B cell (primary cell): ENCODE results near the gene CUEDC2. TPM values are rescaled to one million over a fixed set of nuclear protein-coding genes. Genes with fewer than 3 reads are reported as not detected.

Experiments used
- ATAC-seq: fragments of 200-7000 bp; cut with Tn5 transposase; one replicate; pipeline ENCODE4 v1.10.0; 2021; ENCODE audit warnings: low read depth, mild to moderate bottlenecking, moderate number of reproducible peaks, moderate library complexity
- CTCF ChIA-PET: fragments of 350-600 bp; sonication (Branson Sonifier 250); formaldehyde crosslinking; loops from one replicate; lab custom pipeline; 2021; ENCODE audit warnings: antibody characterized with exemption, inconsistent platforms; lab: Charles Lee
- POLR2A ChIA-PET: fragments of 350-600 bp; sonication (Branson Sonifier 250); formaldehyde crosslinking; loops from one replicate; lab custom pipeline; 2021; ENCODE audit warnings: antibody characterized with exemption; lab: Charles Lee
- DNase-seq: peaks from one replicate; pipeline ENCODE4 v3.0.0; 2013
- H2AFZ ChIP-seq: 2 replicates; pipeline ENCODE4 v1.6.1; 2012; ENCODE audit warnings: mild to moderate bottlenecking, low read depth, low read length; ENCODE audit not compliant: insufficient read depth, poor library complexity, severe bottlenecking
- H3K27ac ChIP-seq, 2 donors: 1 replicate in 1 of 2; 2 replicates in 1 of 2; pipeline ENCODE4 v1.5.1; 2012 to 2013; ENCODE audit warnings: low read length in 2 of 2, mild to moderate bottlenecking in 2 of 2, moderate library complexity in 1 of 2
- H3K27me3 ChIP-seq, 4 experiments: fragments of 200-600 bp in 1 of 4; sonication (generic) in 1 of 4; replicated peaks in 1 of 4; 1 replicate in 2 of 4; 2 replicates in 2 of 4; pipeline versions ENCODE4 v1.6.1 to v1.7.0; 2013 to 2016; ENCODE audit warnings: low read length in 3 of 4, mild to moderate bottlenecking in 2 of 4, mixed read lengths in 1 of 4, moderate library complexity in 1 of 4; ENCODE audit not compliant: insufficient read depth in 4 of 4, control insufficient read depth in 3 of 4; ENCODE audit errors: control extremely low read depth in 1 of 4
- H3K36me3 ChIP-seq, 2 experiments: replicated peaks in 1 of 2; 1 replicate in 1 of 2; 2 replicates in 1 of 2; pipeline versions ENCODE4 v1.6.1 to v1.7.1; 2013; ENCODE audit warnings: low read length in 1 of 2; ENCODE audit not compliant: insufficient read depth in 2 of 2, control insufficient read depth in 1 of 2; ENCODE audit errors: control extremely low read depth in 1 of 2, extremely low read depth in 1 of 2
- H3K4me1 ChIP-seq, 2 donors: fragments of 200-600 bp in 1 of 2; sonication (generic) in 1 of 2; 1 replicate in 1 of 2; 2 replicates in 1 of 2; pipeline versions ENCODE4 v1.5.1 to v1.6.1; 2013 to 2017; ENCODE audit warnings: low read length in 2 of 2; ENCODE audit not compliant: control insufficient read depth in 2 of 2, insufficient read depth in 2 of 2
- H3K4me2 ChIP-seq: replicated peaks from 2 replicates; pipeline ENCODE3; 2012; ENCODE audit warnings: mild to moderate bottlenecking, low read depth, low read length; ENCODE audit not compliant: poor library complexity, severe bottlenecking
- H3K4me3 ChIP-seq, 5 experiments: fragments of 200-600 bp in 1 of 5; sonication (generic) in 1 of 5; 1 replicate in 3 of 5; 2 replicates in 2 of 5; pipeline versions ENCODE4 v1.5.1 to v1.7.0; 2011 to 2016; ENCODE audit warnings: low read length in 4 of 5, mild to moderate bottlenecking in 4 of 5, low read depth in 2 of 5, control low read depth in 1 of 5, moderate library complexity in 1 of 5; ENCODE audit not compliant: insufficient read depth in 1 of 5; ENCODE audit errors: control extremely low read depth in 1 of 5, extremely low read depth in 1 of 5
- H3K79me2 ChIP-seq: fragments of 200-600 bp; sonication (generic); one replicate; pipeline ENCODE4 v1.6.0; 2016; ENCODE audit warnings: low read length; ENCODE audit not compliant: control insufficient read depth, insufficient read depth
- H3K9ac ChIP-seq: fragments of 200-600 bp; sonication (generic); 2 replicates; pipeline ENCODE4 v1.6.1; 2017; ENCODE audit warnings: mild to moderate bottlenecking, low read length, moderate library complexity
- H3K9me3 ChIP-seq, 3 donors: one replicate each; pipeline versions ENCODE4 v1.6.1 to v1.7.1; 2013; ENCODE audit warnings: low read length in 2 of 3; ENCODE audit not compliant: control insufficient read depth in 2 of 3, insufficient read depth in 1 of 3; ENCODE audit errors: control extremely low read depth in 1 of 3
- H4K20me1 ChIP-seq: 2 replicates; pipeline ENCODE4 v1.6.0; 2012; ENCODE audit warnings: mild to moderate bottlenecking, low read length; ENCODE audit not compliant: insufficient read depth, control insufficient read depth, poor library complexity, severe bottlenecking
- H3K27ac Mint-ChIP-seq: one replicate; pipeline ENCODE4 v1.8.0; 2021; ENCODE audit warnings: mixed read lengths
- H3K27me3 Mint-ChIP-seq: one replicate; pipeline ENCODE4 v1.8.0; 2021; ENCODE audit warnings: mixed read lengths
- H3K4me1 Mint-ChIP-seq: one replicate; pipeline ENCODE4 v1.8.0; 2021; ENCODE audit warnings: mixed read lengths
- H3K4me3 Mint-ChIP-seq: one replicate; pipeline ENCODE4 v1.8.0; 2021; ENCODE audit warnings: mixed read lengths
- H3K9me3 Mint-ChIP-seq: one replicate; pipeline ENCODE4 v1.8.0; 2022; ENCODE audit warnings: mixed read lengths; ENCODE audit not compliant: insufficient read depth
- CTCF ChIP-seq: fragments of 200-600 bp; IDR thresholded peaks from one replicate; pipeline ENCODE4 v1.8.0; 2022; ENCODE audit warnings: antibody characterized with exemption, mild to moderate bottlenecking
- EZH2 ChIP-seq: IDR thresholded peaks from 2 replicates; pipeline ENCODE4 v1.6.1; 2012; ENCODE audit warnings: borderline replicate concordance, low read depth, mild to moderate bottlenecking, moderate library complexity, low read length; ENCODE audit not compliant: insufficient read depth, poor library complexity, severe bottlenecking
- WGBS: methylation state at CpG from one replicate; pipeline ENCODE4 v1.1.5; 2013; ENCODE audit warnings: missing lambda C conversion rate; ENCODE audit not compliant: insufficient coverage; 5-methylcytosine and 5-hydroxymethylcytosine counted together
- intact Hi-C: fragments of 100-400 bp; cut with micrococcal nuclease; formaldehyde crosslinking; loops from one replicate; pipeline ENCODE4 v1.10.0; 2022
- polyA plus RNA-seq: library from polyadenylated mRNA; depleted of rRNA; stranded (reverse); fragments of >200 nt; gene quantifications from 2 replicates; pipeline ENCODE4 v1.2.3, GENCODE V29; 2012
- total RNA-seq, 2 donors: library from RNA; stranded (reverse); fragments of 120-200 nt in 1 of 2; gene quantifications; 1 replicate in 1 of 2; 2 replicates in 1 of 2; pipeline versions ENCODE4 v1.2.3 to v1.2.4, GENCODE V29; 2013 to 2022

CUEDC2 gene
- total and polyA plus RNA-seq, 2 donors (not counting 1 experiment from before 2014, with no cell fraction given), result 35.6 to 49.4 TPM

DNA sequence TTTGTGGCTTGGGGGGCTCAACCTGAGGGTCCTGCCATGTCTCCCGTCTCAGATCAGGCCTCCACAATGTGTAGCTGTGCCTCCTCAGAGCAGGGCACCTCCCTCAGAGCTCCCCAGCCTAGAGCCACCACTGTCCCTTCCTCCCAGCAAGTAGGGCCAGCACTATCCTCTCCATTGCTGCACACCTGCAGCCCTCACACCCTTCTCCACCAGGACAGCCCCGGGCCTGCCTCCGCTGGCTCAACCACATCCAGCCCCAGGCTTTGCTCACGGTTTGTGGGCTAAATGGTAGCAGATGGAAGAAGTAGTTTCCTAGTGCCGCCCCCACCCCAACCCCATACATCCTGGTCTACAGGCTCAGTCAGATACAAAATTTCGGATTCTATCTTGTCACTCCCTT, 26.7 kb downstream of the CUEDC2 start:
- peaks cover 43% of the 10 kb centered on the region for H4K20me1 ChIP-seq
- WGBS, result 92% methylated on average over 3 of the region's 6 CpGs
- peaks cover 22% of the 10 kb centered on the region for H3K27me3 Mint-ChIP-seq
- H3K9me3 ChIP-seq, result peaks cover 0 to 15% (median 0%) of the 10 kb centered on the region in 3 donors
- ChIA-PET CTCF (interaction anchor here (0.9 to 2.5 kb wide), 5 partner anchors 10 to 73 kb away, joined by 3 to 12 read pairs (median 5); partner anchors contain the start of gene NFKB2), POLR2A (interaction anchor here (0.7 to 2.5 kb wide), 4 partner anchors 11 to 765 kb away, joined by 3 to 13 read pairs (median 4); partner anchors contain the start of genes CUEDC2 and NFKB2)
- H3K4me1 ChIP-seq, result peaks cover 14 to 23% of the 10 kb centered on the region in 2 donors
- peaks cover 0 to 33% (median 21%) of the 10 kb centered on the region in 4 experiments for H3K27me3 ChIP-seq
- H3K79me2 ChIP-seq, result no peaks in the 10 kb centered on the region
- H3K9me3 Mint-ChIP-seq, result no peaks in the 10 kb centered on the region
- H3K36me3 ChIP-seq, result peaks cover 0 to 22% of the 10 kb centered on the region in 2 experiments
- TF ChIP-seq EZH2, result no peak
- DNase-seq, result no peak
- peaks cover 20% of the 10 kb centered on the region for H3K4me1 Mint-ChIP-seq
- H3K4me3 ChIP-seq, result no peak overlapping the region
- H3K9ac ChIP-seq, result no peak overlapping the region
- no peak overlapping the region for H3K4me2 ChIP-seq
- no peak for ATAC-seq
- no peak overlapping the region for H3K4me3 Mint-ChIP-seq
- H3K27ac ChIP-seq, result no peak overlapping the region
- intact Hi-C loops, result no loop called here
- no peak overlapping the region for H2AFZ ChIP-seq
- H3K27ac Mint-ChIP-seq, result no peak overlapping the region

DNA sequence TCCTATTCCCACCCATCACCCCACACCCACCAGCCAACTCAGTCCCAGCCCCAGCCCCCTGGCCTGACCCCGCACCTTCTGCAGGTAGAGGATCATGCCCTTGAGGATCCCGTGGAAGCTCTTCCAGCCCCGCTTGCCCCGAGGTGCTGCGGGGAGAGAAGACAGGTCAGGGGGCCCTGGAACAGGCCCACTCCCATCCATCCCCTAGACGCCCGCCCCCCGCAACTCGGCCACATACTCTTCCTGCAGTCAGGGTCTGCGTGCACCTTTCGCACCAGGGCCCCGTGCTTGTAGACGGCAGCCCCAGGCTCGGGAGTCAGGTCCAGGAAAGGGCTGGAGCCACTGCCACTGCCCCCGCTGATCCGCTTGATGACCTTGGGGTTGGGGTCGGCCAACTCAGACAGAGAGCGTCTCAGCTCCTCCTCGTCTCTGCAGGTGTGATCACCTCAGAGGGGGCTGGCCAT, 27.2 kb downstream of the CUEDC2 start:
- Histone ChIP-seq H4K20me1 (peaks cover 48% of the 10 kb centered on the region), H3K9ac (no peak overlapping the region), H3K36me3 (peaks cover 0 to 26% of the 10 kb centered on the region in 2 experiments), H2AFZ (no peak overlapping the region), H3K27ac (no peak overlapping the region), H3K79me2 (peaks cover 5% of the 10 kb centered on the region), H3K4me1 (peaks cover 14 to 18% of the 10 kb centered on the region in 2 donors), H3K9me3 (peaks cover 0 to 10% (median 0%) of the 10 kb centered on the region in 3 donors), H3K4me2 (no peak overlapping the region), H3K27me3 (peaks cover 0 to 28% (median 19%) of the 10 kb centered on the region in 4 experiments), H3K4me3 (no peak overlapping the region)
- H3K27me3 Mint-ChIP-seq, result peaks cover 22% of the 10 kb centered on the region
- intact Hi-C loops, result no loop called here
- H3K4me1 Mint-ChIP-seq, result peaks cover 22% of the 10 kb centered on the region
- TF ChIP-seq EZH2 (no peak), CTCF (no peak)
- ChIA-PET CTCF (interaction anchor here (0.9 to 4.4 kb wide), 9 partner anchors 7 to 179 kb away, joined by 3 to 16 read pairs (median 8); partner anchors contain the start of genes FBXL15 and NFKB2), POLR2A (interaction anchor here (0.9 to 2.5 kb wide), 3 partner anchors 11 to 43 kb away, joined by 3 to 13 read pairs (median 3); partner anchors contain the start of genes CUEDC2 and NFKB2)
- DNase-seq (peak; percentile 53), ATAC-seq (no peak)
- peak overlapping the region; percentile 67 for H3K27ac Mint-ChIP-seq
- 89% methylated on average over 19 of the region's 19 CpGs for WGBS
- no peaks in the 10 kb centered on the region for H3K9me3 Mint-ChIP-seq
- no peak overlapping the region for H3K4me3 Mint-ChIP-seq
